ENCODE data around the gene ABHD2.
A peak's percentile ranks its signal among the peaks of the same experiment; 100 is the strongest.

The ABHD2 gene

GRCh38 chr15:89243691-89244573 is 155.7 kb downstream of the ABHD2 start, which contains the start of gene FANCI (continued):
- no peak for TF ChIP-seq ZNF670 (tag by site-specific recombination; IDR thresholded peaks at IDR 0.05; ENCODE audit: low read depth)
- TF ChIP-seq ZNF114 (tag by site-specific recombination; IDR thresholded peaks at IDR 0.05) = no peak
- no peak for TF ChIP-seq TSHZ1 (tag by site-specific recombination; IDR thresholded peaks at IDR 0.05; ENCODE audit: borderline replicate concordance)
- TF ChIP-seq ZXDB (tag by site-specific recombination; IDR thresholded peaks at IDR 0.05) = peak; percentile 74
- no peak for TF ChIP-seq ZNF701 (tag by site-specific recombination; IDR thresholded peaks at IDR 0.05)
- TF ChIP-seq TCF7L2 (IDR thresholded peaks at IDR 0.05; ENCODE audit: borderline replicate concordance, low read depth, low read length) = no peak; the same call in 1 of the 2 replicates
- peak; percentile 68; the same call in 1 of the 2 replicates for TF ChIP-seq ZSCAN30 (tag by site-specific recombination; IDR thresholded peaks at IDR 0.05)
- TF ChIP-seq ZNF16 (tag by site-specific recombination; IDR thresholded peaks at IDR 0.05; ENCODE audit: low read depth) = no peak
- TF ChIP-seq ZNF133 (tag by site-specific recombination; IDR thresholded peaks at IDR 0.05) = no peak
- TF ChIP-seq ZSCAN5A (tag by site-specific recombination; IDR thresholded peaks at IDR 0.05) = no peak
- no peak for TF ChIP-seq ZNF596 (tag by site-specific recombination; IDR thresholded peaks at IDR 0.05)
- TF ChIP-seq ZBTB48 (tag by site-specific recombination; IDR thresholded peaks at IDR 0.05) = peak; percentile 99

- Histone ChIP-seq H3K27ac (ENCODE audit: extremely low read depth, low read depth, low read length) (peak overlapping the region; percentile 68), H3K4me1 (ENCODE audit: control insufficient read depth, insufficient read depth, low read length) (peaks cover 8% of the 10 kb centered on the region), H3K36me3 (ENCODE audit: control insufficient read depth in 2 of 2, insufficient read depth in 1 of 2, low read length in 2 of 2) (peaks cover 29 to 37% of the 10 kb centered on the region in 2 experiments), H3K4me3 (ENCODE audit: low read depth, low read length) (peak overlapping the region; percentile 71), H3K9me3 (ENCODE audit: control insufficient read depth, insufficient read depth, low read depth, low read length) (no peaks in the 10 kb centered on the region)
- ChIA-PET POLR2A (interaction anchor here (0.6 to 2.3 kb wide), 11 partner anchors 9 to 777 kb away, joined by 3 to 11 read pairs (median 6); partner anchors contain the start of gene MRPL46), CTCF (interaction anchor here (0.6 to 3.3 kb wide), 8 partner anchors 38 to 326 kb away, joined by 3 to 25 read pairs (median 4); no protein-coding TSS in a partner anchor)
- no peak for TF ChIP-seq ZNF623 (tag by site-specific recombination; IDR thresholded peaks at IDR 0.05)
- no peak for TF ChIP-seq ZNF830 (tag by site-specific recombination; IDR thresholded peaks at IDR 0.05; ENCODE audit: low read depth)
- TF ChIP-seq ZNF148 (tag by site-specific recombination; IDR thresholded peaks at IDR 0.05; ENCODE audit: borderline replicate concordance) = no peak
- no peak for TF ChIP-seq ZNF16 (tag by site-specific recombination; IDR thresholded peaks at IDR 0.05; ENCODE audit: low read depth)
- no peak for TF ChIP-seq HOXC10 (CRISPR knock-in tag; IDR thresholded peaks at IDR 0.05)
- no peak for TF ChIP-seq ZNF585B (tag by site-specific recombination; IDR thresholded peaks at IDR 0.05)
- TF ChIP-seq ZBTB44 (tag by site-specific recombination; IDR thresholded peaks at IDR 0.05) = no peak
- no peak for TF ChIP-seq ZNF169 (tag by site-specific recombination; IDR thresholded peaks at IDR 0.05)
- no peak for TF ChIP-seq ZNF549 (tag by site-specific recombination; IDR thresholded peaks at IDR 0.05)
- no peak for TF ChIP-seq ZNF350 (tag by site-specific recombination; IDR thresholded peaks at IDR 0.05)
- no peak for TF ChIP-seq KLF16 (tag by site-specific recombination; IDR thresholded peaks at IDR 0.05)
- TF ChIP-seq MEIS1 (CRISPR knock-in tag; IDR thresholded peaks at IDR 0.05; ENCODE audit: borderline replicate concordance) = no peak
- TF ChIP-seq ZNF280D (tag by site-specific recombination; IDR thresholded peaks at IDR 0.05) = no peak
Observed at GRCh38 chr15:89244574-89244903, 156.3 kb downstream of the ABHD2 start.

Data from HEK293 (cell line).